K562 (cell line): ENCODE measurements around the gene CHSY3. TPM values are rescaled to one million over a fixed set of nuclear protein-coding genes. Genes with fewer than 3 reads are reported as not detected.

Experiments
- ATAC-seq: fragments of 200-7000 bp; cut with Tn5 transposase; 3 replicates; pipeline ENCODE4 v1.9.1; 2020; ENCODE audit warnings: moderate library complexity
- BruUV-seq: library from RNA; stranded (reverse); fragments of 400-500 nt; replicated peaks from 2 replicates; lab custom pipeline; 2021; lab: Mats Ljungman, UMichigan
- CTCF ChIA-PET: fragments of 300-600 bp; formaldehyde crosslinking; extraction: SDS; loops from one replicate; lab custom pipeline; 2021; ENCODE audit warnings: low intra/inter-chr PET ratio; lab: Yijun Ruan, JAX
- POLR2A ChIA-PET: fragments of 300-600, 350-650 bp; sonication (Branson Sonifier 250); formaldehyde crosslinking; extraction: SDS; loops from one replicate; lab custom pipeline; 2021; ENCODE audit warnings: antibody characterized with exemption, inconsistent platforms; lab: Yijun Ruan, JAX
- DNase-seq, 4 experiments: peaks; one replicate each; pipeline versions ENCODE4 v3.0.0 to v3.0.0-alpha.2; 2011 to 2018; ENCODE audit warnings: low spot score in 3 of 4, mixed read lengths in 3 of 4; ENCODE audit errors: extremely low read depth in 1 of 4
- FAIRE-seq: peaks from 2 replicates; lab custom pipeline; 2011; peaks lifted over from hg19 to GRCh38; lab: Jason Lieb, UNC
- H2AFZ ChIP-seq: 2 replicates; pipeline ENCODE4 v1.6.0; 2011; ENCODE audit warnings: low read depth, low read length, control low read depth, inconsistent platforms
- H3K27ac ChIP-seq: fragments of 200-600 bp; 3 replicates; pipeline ENCODE4 v1.8.0; 2011; ENCODE audit warnings: low read depth, mild to moderate bottlenecking, control low read depth, inconsistent platforms, low read length, moderate library complexity, mixed read lengths; ENCODE audit errors: extremely low read depth
- H3K27me3 ChIP-seq, 2 experiments: fragments of 300-600 bp in 1 of 2; 2 replicates in 1 of 2; 3 replicates in 1 of 2; pipeline versions ENCODE4 v1.6.0 to v1.8.0; 2011; ENCODE audit warnings: inconsistent platforms in 2 of 2, low read length in 2 of 2, mild to moderate bottlenecking in 1 of 2, mixed read lengths in 1 of 2, moderate library complexity in 1 of 2; ENCODE audit not compliant: control insufficient read depth in 2 of 2, insufficient read depth in 2 of 2
- H3K36me3 ChIP-seq: fragments of 300-600 bp; 3 replicates; pipeline ENCODE4 v1.8.0; 2011; ENCODE audit warnings: mild to moderate bottlenecking, low read length, inconsistent platforms; ENCODE audit not compliant: control insufficient read depth, insufficient read depth
- H3K4me1 ChIP-seq, 2 experiments: fragments of 200-600 bp in 1 of 2; replicated peaks in 1 of 2; 2 replicates in 1 of 2; 3 replicates in 1 of 2; pipeline versions ENCODE4 v1.5.1 to v1.8.0; 2011; ENCODE audit warnings: inconsistent platforms in 2 of 2, low read length in 2 of 2, mild to moderate bottlenecking in 1 of 2, mixed read lengths in 1 of 2, moderate library complexity in 1 of 2; ENCODE audit not compliant: control insufficient read depth in 2 of 2, insufficient read depth in 2 of 2
- H3K4me2 ChIP-seq: 2 replicates; pipeline ENCODE4 v1.6.1; 2011; ENCODE audit warnings: low read length, control low read depth, inconsistent platforms, mixed read lengths; ENCODE audit not compliant: insufficient read depth
- H3K4me3 ChIP-seq: fragments of 200-600 bp; sonication (generic), shearing (Covaris generic); 2 replicates; pipeline ENCODE4 v1.5.1; 2016; ENCODE audit warnings: control low read depth, inconsistent platforms
- H3K79me2 ChIP-seq: fragments of 200-600 bp; 3 replicates; pipeline ENCODE4 v1.8.0; 2011; ENCODE audit warnings: low read length, inconsistent platforms; ENCODE audit not compliant: control insufficient read depth, insufficient read depth
- H3K9ac ChIP-seq, 2 experiments: 2 replicates each; pipeline versions ENCODE4 v1.6.0 to v1.6.1; 2011; ENCODE audit warnings: low read depth in 2 of 2, low read length in 2 of 2, control low read depth in 1 of 2, inconsistent platforms in 1 of 2, mild to moderate bottlenecking in 1 of 2, mixed read lengths in 1 of 2; ENCODE audit not compliant: insufficient read depth in 1 of 2
- H3K9me1 ChIP-seq: one replicate; pipeline ENCODE4 v1.6.0; 2011; ENCODE audit warnings: inconsistent platforms, mild to moderate bottlenecking, low read length, moderate library complexity; ENCODE audit not compliant: control insufficient read depth, insufficient read depth
- H3K9me3 ChIP-seq: replicated peaks from 2 replicates; pipeline ENCODE4 v1.5.1; 2011; ENCODE audit warnings: low read depth, low read length, inconsistent platforms; ENCODE audit not compliant: control insufficient read depth, insufficient read depth
- H4K20me1 ChIP-seq: replicated peaks from 2 replicates; pipeline ENCODE4 v1.6.1; 2011; ENCODE audit warnings: low read length, inconsistent platforms, mixed read lengths; ENCODE audit not compliant: control insufficient read depth, insufficient read depth
- ADNP ChIP-seq: fragments of 200-800 bp; sonication (Bioruptor generic); IDR thresholded peaks from 2 replicates; pipeline ENCODE4 v1.6.1; 2016; ENCODE audit warnings: missing genetic modification characterization, missing compliant biosample characterization
- CBX1 ChIP-seq: sonication (generic); IDR thresholded peaks from 2 replicates; pipeline ENCODE4 v1.6.1; 2016; ENCODE audit warnings: antibody characterized with exemption, low read depth, mild to moderate bottlenecking
- SP2 ChIP-seq: IDR thresholded peaks from 2 replicates; pipeline ENCODE4 v1.6.1; 2011; ENCODE audit warnings: mild to moderate bottlenecking, low read depth, low read length, moderate library complexity; ENCODE audit not compliant: poor library complexity, severe bottlenecking; ENCODE audit errors: extremely low read depth
- ZBED1 ChIP-seq: IDR thresholded peaks from 2 replicates; pipeline ENCODE4 v1.6.1; 2014
- ZNF76 ChIP-seq: fragments of 250-450 bp; sonication (Bioruptor Pico); IDR thresholded peaks from 2 replicates; pipeline ENCODE4 v1.4.0; 2020; ENCODE audit warnings: mild to moderate bottlenecking, moderate library complexity, borderline replicate concordance
- in situ Hi-C: fragments of 300-500 bp; cut with MboI; formaldehyde crosslinking; loops from 4 replicates; pipeline ENCODE4 v1.15.0; 2018; ENCODE audit warnings: inconsistent platforms, mixed read lengths
- intact Hi-C: fragments of 100-400 bp; cut with micrococcal nuclease; formaldehyde crosslinking; loops from 2 replicates; pipeline ENCODE4 v1.14.2; 2022
- polyA plus RNA-seq, 8 experiments: library from polyadenylated mRNA; depleted of rRNA in 4 of 8; stranded (reverse) in 5 of 8; unstranded in 3 of 8; fragments of >200 nt; fragmentation: Nextera tagmentation in 2 of 8; fragmentation: Illumina TruSeq in 1 of 8; extraction: Ambion mirVana in 2 of 8; extraction: Trizol in 1 of 8; gene quantifications; 2 replicates each; pipeline versions ENCODE4 v1.2.1 to v1.2.3, GENCODE V29; 2011 to 2014; ENCODE audit warnings: inconsistent platforms in 1 of 8, missing spikeins in 1 of 8
- total RNA-seq, 7 experiments: library from RNA; depleted of rRNA in 6 of 7; stranded (reverse); fragments of >200 nt in 6 of 7; fragmentation: Illumina TruSeq in 2 of 7; extraction: Trizol in 2 of 7; gene quantifications; 2 replicates each; pipeline versions ENCODE4 v1.2.1 to v1.2.3, GENCODE V29; 2011 to 2021; ENCODE audit warnings: low replicate concordance in 1 of 7
- TF ChIP-seq, protein P1 (sequence below), 2 experiments: fragments of 450-650 bp; IDR thresholded peaks; 2 replicates each; pipeline ENCODE4 v1.6.1; 2018; ENCODE audit warnings: mild to moderate bottlenecking in 2 of 2, low read depth in 1 of 2; ENCODE audit not compliant: partially characterized antibody in 2 of 2

Gene CHSY3
- total and polyA plus RNA-seq, 9 of the 15 experiments (the other 6 are each of a cell fraction or from before 2014, with no cell fraction given): 0.04 TPM; not detected in 8

DNA sequence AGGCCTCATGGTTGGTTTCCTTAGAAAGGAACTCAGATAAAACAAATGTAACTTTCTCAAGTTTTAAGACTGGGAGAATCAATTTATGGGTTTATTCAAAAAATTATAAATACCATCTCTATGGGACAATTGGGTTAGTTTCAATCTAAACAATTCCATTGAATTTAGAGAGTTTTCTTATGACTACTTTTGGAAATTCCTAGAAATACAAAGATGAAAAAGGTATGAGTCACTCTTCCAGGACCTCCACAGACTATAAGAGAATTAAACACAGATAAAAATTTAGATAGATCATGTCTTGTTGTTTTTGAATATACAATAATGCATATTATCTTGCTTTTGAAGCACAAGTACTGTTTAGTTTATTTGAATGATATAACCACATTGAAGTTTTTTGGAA lies 188.7 kb downstream of the CHSY3 start:
- Histone ChIP-seq H3K79me2 (no peaks in the 10 kb centered on the region), H3K36me3 (no peaks in the 10 kb centered on the region), H4K20me1 (no peaks in the 10 kb centered on the region), H3K9me3 (no peaks in the 10 kb centered on the region; the same call in 1 of the 2 replicates), H3K4me1 (no peaks in the 10 kb centered on the region), H3K9ac (no peak overlapping the region), H2AFZ (no peak overlapping the region), H3K9me1 (no peaks in the 10 kb centered on the region), H3K27me3 (no peaks in the 10 kb centered on the region), H3K4me2 (no peak overlapping the region), H3K4me3 (no peak overlapping the region), H3K27ac (no peak overlapping the region)
- POLR2A ChIA-PET: no interaction called here
- TF ChIP-seq, protein P1, sequence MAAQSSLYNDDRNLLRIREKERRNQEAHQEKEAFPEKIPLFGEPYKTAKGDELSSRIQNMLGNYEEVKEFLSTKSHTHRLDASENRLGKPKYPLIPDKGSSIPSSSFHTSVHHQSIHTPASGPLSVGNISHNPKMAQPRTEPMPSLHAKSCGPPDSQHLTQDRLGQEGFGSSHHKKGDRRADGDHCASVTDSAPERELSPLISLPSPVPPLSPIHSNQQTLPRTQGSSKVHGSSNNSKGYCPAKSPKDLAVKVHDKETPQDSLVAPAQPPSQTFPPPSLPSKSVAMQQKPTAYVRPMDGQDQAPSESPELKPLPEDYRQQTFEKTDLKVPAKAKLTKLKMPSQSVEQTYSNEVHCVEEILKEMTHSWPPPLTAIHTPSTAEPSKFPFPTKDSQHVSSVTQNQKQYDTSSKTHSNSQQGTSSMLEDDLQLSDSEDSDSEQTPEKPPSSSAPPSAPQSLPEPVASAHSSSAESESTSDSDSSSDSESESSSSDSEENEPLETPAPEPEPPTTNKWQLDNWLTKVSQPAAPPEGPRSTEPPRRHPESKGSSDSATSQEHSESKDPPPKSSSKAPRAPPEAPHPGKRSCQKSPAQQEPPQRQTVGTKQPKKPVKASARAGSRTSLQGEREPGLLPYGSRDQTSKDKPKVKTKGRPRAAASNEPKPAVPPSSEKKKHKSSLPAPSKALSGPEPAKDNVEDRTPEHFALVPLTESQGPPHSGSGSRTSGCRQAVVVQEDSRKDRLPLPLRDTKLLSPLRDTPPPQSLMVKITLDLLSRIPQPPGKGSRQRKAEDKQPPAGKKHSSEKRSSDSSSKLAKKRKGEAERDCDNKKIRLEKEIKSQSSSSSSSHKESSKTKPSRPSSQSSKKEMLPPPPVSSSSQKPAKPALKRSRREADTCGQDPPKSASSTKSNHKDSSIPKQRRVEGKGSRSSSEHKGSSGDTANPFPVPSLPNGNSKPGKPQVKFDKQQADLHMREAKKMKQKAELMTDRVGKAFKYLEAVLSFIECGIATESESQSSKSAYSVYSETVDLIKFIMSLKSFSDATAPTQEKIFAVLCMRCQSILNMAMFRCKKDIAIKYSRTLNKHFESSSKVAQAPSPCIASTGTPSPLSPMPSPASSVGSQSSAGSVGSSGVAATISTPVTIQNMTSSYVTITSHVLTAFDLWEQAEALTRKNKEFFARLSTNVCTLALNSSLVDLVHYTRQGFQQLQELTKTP (IDR thresholded peaks at IDR 0.05; ENCODE audit: low read depth in 1 of 2, partially characterized antibody in 2 of 2): no peak
- TF ChIP-seq ADNP (tag) (no peak), CBX1 (no peak), ZBED1 (no peak), ZNF76 (CRISPR knock-in tag) (no peak), SP2 (no peak)
- in situ Hi-C loops (no loop called here), intact Hi-C loops (no loop called here)
- DNase-seq: no peak
- FAIRE-seq: no peak
- ATAC-seq: no peak
- CTCF ChIA-PET: no interaction called here
- no TSS peak for BruUV-seq
